ENCODE results near the gene OPHN1.

The OPHN1 gene

DNA sequence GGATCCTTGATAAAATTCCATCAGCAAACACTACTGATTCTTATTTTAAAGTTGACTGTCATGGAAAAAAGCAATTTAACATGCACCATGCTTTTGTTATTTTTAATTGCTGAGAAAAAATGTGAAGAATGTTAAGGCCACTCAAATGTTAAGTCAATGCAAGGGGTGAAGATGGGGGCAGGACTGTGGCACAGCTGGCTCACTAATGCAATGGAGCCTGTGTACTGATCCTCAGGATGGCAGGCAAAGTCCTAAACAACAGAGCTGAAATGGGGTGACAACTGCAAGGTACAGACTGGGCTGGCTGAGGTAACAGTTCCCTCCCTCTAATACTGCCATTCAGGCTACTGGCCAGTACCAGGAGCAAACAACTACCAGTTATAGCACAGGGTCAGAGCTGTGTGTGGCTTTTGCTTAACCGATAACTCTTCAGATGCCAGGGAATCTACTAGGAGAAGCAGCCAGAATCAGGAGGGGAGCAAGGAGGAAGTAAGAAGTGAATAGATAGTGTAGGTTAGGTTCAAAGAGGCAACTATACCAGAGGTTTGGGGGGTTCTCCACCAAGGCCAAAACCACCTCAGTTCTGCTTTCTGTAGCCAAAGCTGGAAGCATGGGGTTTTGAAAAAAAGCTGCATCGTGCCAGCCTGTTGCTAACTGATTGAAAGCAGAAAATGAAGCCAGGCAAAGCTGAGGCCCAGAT, 372.6 kb downstream of the OPHN1 start:
- Mint-ChIP-seq H3K4me3 (no peak overlapping the region), H3K9me3 (no peaks in the 10 kb centered on the region), H3K27me3 (no peaks in the 10 kb centered on the region), H3K4me1 (no peaks in the 10 kb centered on the region), H3K27ac (no peak overlapping the region)
- no peak for DNase-seq
- ATAC-seq, result no peak

DNA sequence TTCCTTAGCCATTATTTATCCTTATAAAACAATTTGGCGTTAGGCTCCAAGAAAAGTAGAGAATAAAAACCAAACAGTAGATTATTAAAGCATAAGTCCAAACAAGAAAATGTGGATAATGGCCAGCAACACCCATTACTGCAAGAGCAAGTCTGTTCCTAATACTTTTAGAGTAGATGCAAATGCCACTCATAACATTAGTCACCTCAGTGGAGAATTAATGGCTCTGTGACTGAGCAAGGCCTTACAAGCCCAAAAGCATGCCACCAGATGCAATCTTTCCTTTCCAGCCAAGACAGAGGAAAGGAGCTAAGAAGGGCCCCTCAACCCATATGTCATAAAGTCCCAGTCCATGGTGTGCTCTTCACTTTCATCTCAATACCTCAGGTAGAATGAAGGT, 373.8 kb downstream of the OPHN1 start:
- no peaks in the 10 kb centered on the region for H3K27me3 Mint-ChIP-seq
- H3K9me3 Mint-ChIP-seq, result no peaks in the 10 kb centered on the region
- no peak overlapping the region for H3K27ac Mint-ChIP-seq
- DNase-seq, result no peak
- no peak overlapping the region for H3K4me3 Mint-ChIP-seq
- H3K4me1 Mint-ChIP-seq, result no peaks in the 10 kb centered on the region
- no peak for ATAC-seq

DNA sequence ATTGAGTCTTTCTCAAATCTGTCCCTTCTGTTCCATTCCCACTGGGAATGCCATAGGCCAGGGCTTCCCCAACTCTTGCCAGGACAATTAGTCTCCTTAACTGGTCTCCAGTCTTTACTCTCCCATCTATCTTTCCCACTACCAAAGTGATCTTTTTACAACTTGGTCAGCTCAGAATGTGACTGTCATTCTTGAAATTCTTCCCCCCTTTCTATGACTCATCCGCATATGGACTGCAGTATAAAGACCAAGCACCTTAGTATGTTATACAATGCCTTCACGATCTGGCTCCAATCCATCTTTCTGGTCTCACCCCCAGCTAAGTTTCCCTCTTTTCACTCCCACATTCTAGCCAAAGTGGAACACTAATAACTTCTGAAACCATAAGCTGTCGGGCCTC, 383.8 kb downstream of the OPHN1 start:
- H3K27ac Mint-ChIP-seq, result no peak overlapping the region

DNA sequence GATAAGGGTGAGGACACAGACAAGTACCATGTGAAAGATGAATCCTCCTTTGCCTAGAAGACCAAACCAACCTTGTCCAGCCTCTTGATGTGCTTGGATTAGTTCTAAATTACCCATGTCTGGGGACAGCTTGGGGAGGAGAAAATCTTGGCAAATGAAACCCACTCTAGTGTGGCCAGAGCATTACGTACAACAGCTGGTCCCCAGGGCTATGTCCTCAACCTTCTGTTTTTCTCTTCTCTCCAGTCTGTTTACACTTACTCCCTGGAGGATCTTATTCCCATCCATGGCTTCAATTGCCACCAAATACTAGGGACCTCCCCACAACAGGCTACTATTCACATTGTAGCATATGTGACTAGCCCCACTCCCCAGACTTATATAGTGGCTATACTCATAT, 384.5 kb downstream of the OPHN1 start:
- Mint-ChIP-seq H3K4me1 (no peaks in the 10 kb centered on the region), H3K9me3 (peaks cover 0 to 7% of the 10 kb centered on the region in 2 donors), H3K4me3 (no peak overlapping the region), H3K27ac (no peak overlapping the region), H3K27me3 (no peaks in the 10 kb centered on the region)
- ATAC-seq (no peak), DNase-seq (no peak)

More for the DNA sequence above, 383.8 kb downstream of the OPHN1 start:
- Mint-ChIP-seq H3K4me3 (no peak overlapping the region), H3K9me3 (peaks cover 0 to 7% of the 10 kb centered on the region in 2 donors), H3K4me1 (no peaks in the 10 kb centered on the region), H3K27me3 (no peaks in the 10 kb centered on the region)
- DNase-seq, result no peak
- ATAC-seq, result no peak

- DNase-seq, result no peak
- no peaks in the 10 kb centered on the region for H3K9me3 Mint-ChIP-seq
- no peak overlapping the region for H3K4me3 Mint-ChIP-seq
- no peak overlapping the region for H3K27ac Mint-ChIP-seq
- H3K27me3 Mint-ChIP-seq, result no peaks in the 10 kb centered on the region
- H3K4me1 Mint-ChIP-seq, result no peaks in the 10 kb centered on the region
- ATAC-seq, result no peak
Measured at GRCh38 chrX:68045008-68045577, 388.2 kb downstream of the OPHN1 start.

GRCh38 chrX:68043713-68044438, 389.4 kb downstream of the OPHN1 start:
- Mint-ChIP-seq H3K4me3 (no peak overlapping the region), H3K9me3 (no peaks in the 10 kb centered on the region), H3K4me1 (no peaks in the 10 kb centered on the region), H3K27me3 (no peaks in the 10 kb centered on the region), H3K27ac (no peak overlapping the region)
- ATAC-seq (no peak), DNase-seq (no peak)

GRCh38 chrX:68041110-68041509, 392.2 kb downstream of the OPHN1 start:
- Mint-ChIP-seq H3K4me3 (no peak overlapping the region), H3K4me1 (no peaks in the 10 kb centered on the region), H3K27me3 (no peaks in the 10 kb centered on the region), H3K27ac (no peak overlapping the region), H3K9me3 (no peaks in the 10 kb centered on the region)
- ATAC-seq (no peak), DNase-seq (no peak)

- peak in 1 of 2 donors; percentile 0 for DNase-seq
- no peaks in the 10 kb centered on the region for H3K4me1 Mint-ChIP-seq
- H3K9me3 Mint-ChIP-seq, result no peaks in the 10 kb centered on the region
- no peaks in the 10 kb centered on the region for H3K27me3 Mint-ChIP-seq
- ATAC-seq, result no peak
- no peak overlapping the region for H3K4me3 Mint-ChIP-seq
- H3K27ac Mint-ChIP-seq, result no peak overlapping the region
Measured at GRCh38 chrX:68018248-68019203, 414.8 kb downstream of the OPHN1 start.

- no peaks in the 10 kb centered on the region for H3K27me3 Mint-ChIP-seq
- ATAC-seq, result no peak
- no peaks in the 10 kb centered on the region for H3K4me1 Mint-ChIP-seq
- no peaks in the 10 kb centered on the region for H3K9me3 Mint-ChIP-seq
- no peak overlapping the region for H3K4me3 Mint-ChIP-seq
- no peak for DNase-seq
- no peak overlapping the region for H3K27ac Mint-ChIP-seq
Measured at GRCh38 chrX:67998540-67998939, 434.8 kb downstream of the OPHN1 start.

Data from stimulated activated naive CD8-positive, alpha-beta T cell treated with anti-CD3 and anti-CD28 coated beads, Interleukin-15, amount 100 ng/mL, for 72 hours (primary cell).